ENCODE results near the gene FAM184B.

DNA sequence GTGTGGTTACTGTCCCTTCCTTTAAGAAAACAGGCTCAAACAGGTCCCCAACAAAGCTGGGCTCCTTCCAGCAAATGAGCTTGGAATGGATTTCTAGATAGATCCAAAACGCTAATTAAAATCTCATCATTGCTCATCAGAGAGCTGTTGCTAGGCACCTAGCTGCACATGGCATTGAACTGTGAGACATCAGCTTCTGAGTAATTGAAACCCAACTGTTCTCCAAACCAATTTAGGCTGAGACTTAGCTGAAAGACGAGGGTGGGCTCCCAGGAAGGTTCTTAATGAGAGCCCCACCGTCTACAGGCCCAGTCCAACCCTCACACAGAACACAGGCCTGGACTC is 59.1 kb downstream of the FAM184B start:
- no peak for TF ChIP-seq POLR2A (IDR thresholded peaks at IDR 0.05; ENCODE audit: low read length)
- TF ChIP-seq, protein P1, sequence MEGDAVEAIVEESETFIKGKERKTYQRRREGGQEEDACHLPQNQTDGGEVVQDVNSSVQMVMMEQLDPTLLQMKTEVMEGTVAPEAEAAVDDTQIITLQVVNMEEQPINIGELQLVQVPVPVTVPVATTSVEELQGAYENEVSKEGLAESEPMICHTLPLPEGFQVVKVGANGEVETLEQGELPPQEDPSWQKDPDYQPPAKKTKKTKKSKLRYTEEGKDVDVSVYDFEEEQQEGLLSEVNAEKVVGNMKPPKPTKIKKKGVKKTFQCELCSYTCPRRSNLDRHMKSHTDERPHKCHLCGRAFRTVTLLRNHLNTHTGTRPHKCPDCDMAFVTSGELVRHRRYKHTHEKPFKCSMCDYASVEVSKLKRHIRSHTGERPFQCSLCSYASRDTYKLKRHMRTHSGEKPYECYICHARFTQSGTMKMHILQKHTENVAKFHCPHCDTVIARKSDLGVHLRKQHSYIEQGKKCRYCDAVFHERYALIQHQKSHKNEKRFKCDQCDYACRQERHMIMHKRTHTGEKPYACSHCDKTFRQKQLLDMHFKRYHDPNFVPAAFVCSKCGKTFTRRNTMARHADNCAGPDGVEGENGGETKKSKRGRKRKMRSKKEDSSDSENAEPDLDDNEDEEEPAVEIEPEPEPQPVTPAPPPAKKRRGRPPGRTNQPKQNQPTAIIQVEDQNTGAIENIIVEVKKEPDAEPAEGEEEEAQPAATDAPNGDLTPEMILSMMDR (IDR thresholded peaks at IDR 0.05) = no peak
- no peak for TF ChIP-seq PBX3 (IDR thresholded peaks at IDR 0.05)
